Measurements from ENCODE around the gene USP6NL. TPM values are rescaled to one million over a fixed set of nuclear protein-coding genes. Genes with fewer than 3 reads are reported as not detected.
A peak's percentile ranks its signal among the peaks of the same experiment; 100 is the strongest.

Gene USP6NL
- polyA plus RNA-seq, 1 donor (not counting 4 experiments of a cell fraction or from before 2014, with no cell fraction given): 8.7 TPM

DNA sequence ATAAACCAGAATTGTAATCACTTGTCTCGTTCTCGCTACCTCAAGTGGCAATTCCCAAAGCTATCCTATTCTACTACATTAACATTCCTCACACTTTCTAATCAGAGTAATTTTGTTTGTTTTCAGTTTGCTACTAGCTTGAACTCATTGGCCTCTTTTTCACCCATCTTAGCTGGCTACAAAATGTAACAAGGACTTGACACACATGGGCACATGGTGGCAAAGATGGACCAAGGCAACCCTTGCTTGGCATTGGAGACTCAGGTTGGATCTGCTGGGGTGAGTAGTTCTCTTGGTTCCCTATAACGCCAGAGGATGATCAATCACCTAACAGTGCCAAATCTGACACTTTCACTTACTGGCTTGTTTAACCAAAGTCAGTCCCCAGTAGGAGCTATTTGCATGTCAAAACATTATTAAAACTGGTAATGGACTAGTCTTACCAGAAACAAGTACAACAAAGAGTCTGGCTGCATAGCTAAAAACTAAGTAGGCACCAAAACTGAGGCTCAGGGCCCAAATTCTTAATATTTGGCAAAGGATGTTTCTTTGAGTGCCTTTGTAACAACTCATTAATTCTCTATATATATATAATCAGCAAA lies 1.9 kb downstream of the USP6NL start:
- Histone ChIP-seq H3K9me1 (ENCODE audit: control insufficient read depth, extremely low read depth, insufficient read depth, low read length) (peaks cover 3% of the 10 kb centered on the region), H3K4me3 (ENCODE audit: control insufficient read depth in 2 of 3, extremely low read depth in 1 of 3, insufficient read depth in 2 of 3, low read depth in 1 of 3, low read length in 3 of 3) (peak overlapping the region in 2 of 3 experiments; percentile 47 to 76), H2AFZ (ENCODE audit: control insufficient read depth, low read length) (no peak overlapping the region), H3K27ac (ENCODE audit: control insufficient read depth, insufficient read depth, low read length) (no peak overlapping the region), H3K4me2 (ENCODE audit: control insufficient read depth, extremely low read depth, insufficient read depth, low read depth, low read length) (peak overlapping the region; percentile 81), H3K9me3 (ENCODE audit: control insufficient read depth, low read depth, low read length) (no peaks in the 10 kb centered on the region), H3K4me1 (ENCODE audit: control insufficient read depth, extremely low read depth, insufficient read depth, low read length) (peaks cover 16% of the 10 kb centered on the region), H4K20me1 (ENCODE audit: control insufficient read depth, extremely low read depth, insufficient read depth, low read length) (no peaks in the 10 kb centered on the region), H3K79me2 (ENCODE audit: control insufficient read depth, insufficient read depth, low read length) (peaks cover 43% of the 10 kb centered on the region), H3K27me3 (ENCODE audit: control insufficient read depth, extremely low read depth, insufficient read depth, low read length) (no peaks in the 10 kb centered on the region), H3K36me3 (ENCODE audit: control insufficient read depth in 2 of 2, extremely low read depth in 1 of 2, insufficient read depth in 2 of 2, low read length in 2 of 2) (no peaks in the 10 kb centered on the region), H3K9ac (ENCODE audit: control insufficient read depth, extremely low read depth, insufficient read depth, low read length) (peak overlapping the region; percentile 38)
- dilution Hi-C loops (cut with MboI; ENCODE audit: extremely low pct_ligation_motif_present, low sequenced_read_pairs): no loop called here
- no peak for DNase-seq (ENCODE audit: low read depth, low spot score)
- TF ChIP-seq, protein P1, sequence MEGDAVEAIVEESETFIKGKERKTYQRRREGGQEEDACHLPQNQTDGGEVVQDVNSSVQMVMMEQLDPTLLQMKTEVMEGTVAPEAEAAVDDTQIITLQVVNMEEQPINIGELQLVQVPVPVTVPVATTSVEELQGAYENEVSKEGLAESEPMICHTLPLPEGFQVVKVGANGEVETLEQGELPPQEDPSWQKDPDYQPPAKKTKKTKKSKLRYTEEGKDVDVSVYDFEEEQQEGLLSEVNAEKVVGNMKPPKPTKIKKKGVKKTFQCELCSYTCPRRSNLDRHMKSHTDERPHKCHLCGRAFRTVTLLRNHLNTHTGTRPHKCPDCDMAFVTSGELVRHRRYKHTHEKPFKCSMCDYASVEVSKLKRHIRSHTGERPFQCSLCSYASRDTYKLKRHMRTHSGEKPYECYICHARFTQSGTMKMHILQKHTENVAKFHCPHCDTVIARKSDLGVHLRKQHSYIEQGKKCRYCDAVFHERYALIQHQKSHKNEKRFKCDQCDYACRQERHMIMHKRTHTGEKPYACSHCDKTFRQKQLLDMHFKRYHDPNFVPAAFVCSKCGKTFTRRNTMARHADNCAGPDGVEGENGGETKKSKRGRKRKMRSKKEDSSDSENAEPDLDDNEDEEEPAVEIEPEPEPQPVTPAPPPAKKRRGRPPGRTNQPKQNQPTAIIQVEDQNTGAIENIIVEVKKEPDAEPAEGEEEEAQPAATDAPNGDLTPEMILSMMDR (optimal IDR thresholded peaks at IDR 0.05 in 1 of 3, IDR thresholded peaks at IDR 0.05 in 1 of 3, conservative IDR thresholded peaks at IDR 0.05 in 1 of 3; ENCODE audit: extremely low read depth in 1 of 3, insufficient read depth in 2 of 3, low read length in 3 of 3): no peak
- TF ChIP-seq EZH2 (IDR thresholded peaks at IDR 0.05; ENCODE audit: low read length): no peak
- no peak for FAIRE-seq

DNA sequence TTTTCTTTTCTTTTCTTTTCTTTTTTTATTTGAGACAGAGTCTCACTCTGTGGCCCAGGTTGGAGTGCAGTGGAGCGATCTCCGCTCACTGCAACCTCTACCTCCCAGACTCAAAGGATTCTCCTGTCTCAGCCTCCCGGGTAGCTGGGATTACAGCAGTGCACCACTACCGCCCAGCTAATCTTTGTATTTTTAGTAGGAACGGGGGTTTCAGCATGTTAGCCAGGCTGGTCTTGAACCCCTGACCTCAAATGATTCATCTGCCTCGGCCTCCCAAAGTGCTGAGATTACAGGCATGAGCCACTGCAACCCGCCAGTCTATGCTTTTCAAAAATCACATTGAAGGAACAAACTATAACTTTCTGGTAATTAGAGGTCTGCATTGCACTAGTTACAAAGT lies 2.4 kb downstream of the USP6NL start:
- H3K36me3 ChIP-seq (ENCODE audit: control insufficient read depth in 2 of 2, extremely low read depth in 1 of 2, insufficient read depth in 2 of 2, low read length in 2 of 2): no peaks in the 10 kb centered on the region
- DNase-seq (ENCODE audit: low read depth, low spot score): no peak
- H3K9me1 ChIP-seq (ENCODE audit: control insufficient read depth, extremely low read depth, insufficient read depth, low read length): peaks cover 3% of the 10 kb centered on the region
- peaks cover 48% of the 10 kb centered on the region for H3K79me2 ChIP-seq (ENCODE audit: control insufficient read depth, insufficient read depth, low read length)
- no peak overlapping the region for H3K4me2 ChIP-seq (ENCODE audit: control insufficient read depth, extremely low read depth, insufficient read depth, low read depth, low read length)
- dilution Hi-C loops (cut with MboI; ENCODE audit: extremely low pct_ligation_motif_present, low sequenced_read_pairs): no loop called here
- no peaks in the 10 kb centered on the region for H4K20me1 ChIP-seq (ENCODE audit: control insufficient read depth, extremely low read depth, insufficient read depth, low read length)
- no peak overlapping the region for H3K27ac ChIP-seq (ENCODE audit: control insufficient read depth, insufficient read depth, low read length)
- H3K27me3 ChIP-seq (ENCODE audit: control insufficient read depth, extremely low read depth, insufficient read depth, low read length): no peaks in the 10 kb centered on the region
- H3K9ac ChIP-seq (ENCODE audit: control insufficient read depth, extremely low read depth, insufficient read depth, low read length): no peak overlapping the region
- no peak overlapping the region for H2AFZ ChIP-seq (ENCODE audit: control insufficient read depth, low read length)
- FAIRE-seq: no peak
- no peak overlapping the region for H3K4me3 ChIP-seq (ENCODE audit: control insufficient read depth in 2 of 3, extremely low read depth in 1 of 3, insufficient read depth in 2 of 3, low read depth in 1 of 3, low read length in 3 of 3)
- TF ChIP-seq, protein P1 (optimal IDR thresholded peaks at IDR 0.05 in 1 of 3, IDR thresholded peaks at IDR 0.05 in 1 of 3, conservative IDR thresholded peaks at IDR 0.05 in 1 of 3; ENCODE audit: extremely low read depth in 1 of 3, insufficient read depth in 2 of 3, low read length in 3 of 3): no peak
- TF ChIP-seq EZH2 (IDR thresholded peaks at IDR 0.05; ENCODE audit: low read length): no peak
- H3K9me3 ChIP-seq (ENCODE audit: control insufficient read depth, low read depth, low read length): no peaks in the 10 kb centered on the region
- peaks cover 16% of the 10 kb centered on the region for H3K4me1 ChIP-seq (ENCODE audit: control insufficient read depth, extremely low read depth, insufficient read depth, low read length)
